Right kidney (tissue), 1 donor: Measurements from ENCODE around the gene ETF1.

Source experiments
- DNase-seq: peaks from one replicate; pipeline ENCODE4 v3.0.0-alpha.2; 2016

Gene ETF1

DNA sequence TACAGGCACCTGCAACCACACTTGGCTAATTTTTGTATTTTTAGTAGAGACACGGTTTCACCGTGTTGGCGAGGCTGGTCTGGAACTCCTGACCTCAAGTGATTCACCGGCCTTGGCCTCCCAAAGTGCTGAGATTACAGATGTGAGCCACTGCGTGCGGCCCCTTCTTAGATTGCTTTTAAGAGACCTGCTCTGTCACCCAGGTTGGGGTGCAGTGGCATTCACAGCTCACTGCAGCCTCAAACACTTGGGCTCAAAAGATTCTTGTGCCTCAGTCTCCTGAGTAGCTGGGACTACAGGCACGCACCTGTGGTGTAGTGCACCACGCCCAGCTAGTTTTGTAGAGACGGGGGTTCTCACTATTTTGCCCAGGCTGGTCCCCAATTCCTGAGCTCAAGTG is 21.2 kb upstream of the ETF1 start:
- DNase-seq, result no peak

DNA sequence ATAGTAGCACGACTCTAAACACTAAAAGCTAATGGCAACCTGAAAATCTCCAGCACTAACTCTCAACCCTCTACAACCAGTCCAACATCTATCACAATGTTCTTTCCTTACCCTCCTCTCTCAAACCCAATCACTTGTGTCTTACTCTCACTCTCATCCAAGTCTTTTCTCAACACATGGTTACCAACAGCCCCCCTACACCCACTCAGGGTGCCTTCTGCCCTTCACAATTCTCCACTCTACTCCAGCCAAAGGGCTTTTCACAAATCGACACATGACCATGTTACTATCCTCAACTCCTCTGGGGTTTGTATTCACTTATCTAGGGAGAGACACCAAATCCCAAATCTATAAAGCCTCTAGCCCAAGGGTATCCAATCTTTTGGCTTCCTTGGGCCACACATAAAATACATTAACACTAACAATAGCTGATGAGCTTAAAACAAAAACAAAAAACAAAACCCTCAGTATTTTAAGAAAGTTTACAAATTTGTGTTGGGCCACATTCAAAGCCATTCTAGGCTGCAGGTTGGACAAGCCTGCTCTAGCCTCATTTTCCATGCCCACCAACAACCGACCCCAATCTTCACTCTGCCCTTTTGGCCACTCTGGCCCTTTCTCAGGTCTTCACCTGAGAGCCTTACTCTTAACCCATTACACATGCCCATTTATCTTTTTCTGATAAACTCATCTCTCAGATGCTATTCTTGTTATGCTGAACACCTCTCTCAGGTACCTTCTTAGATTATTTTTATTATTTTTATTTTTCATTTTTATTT is 20.5 kb upstream of the ETF1 start:
- no peak for DNase-seq

DNA sequence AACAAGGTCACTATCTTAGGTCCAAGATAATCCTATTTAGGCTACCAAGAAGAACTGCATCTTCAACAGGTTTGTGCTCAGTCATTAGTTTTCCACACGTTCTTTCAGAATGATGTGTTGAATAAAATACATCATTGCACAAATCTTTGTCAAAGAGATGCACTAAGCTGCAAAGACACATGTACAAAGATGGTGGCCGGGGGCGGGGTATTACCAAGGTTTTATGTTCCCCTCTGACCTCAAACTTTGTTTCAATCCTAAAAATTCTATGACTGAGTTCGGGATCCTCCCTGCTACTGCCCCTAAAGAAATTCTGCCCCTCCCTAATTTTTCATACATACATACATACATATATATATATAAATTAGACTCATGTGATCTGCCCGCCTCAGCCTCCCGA is 17.9 kb upstream of the ETF1 start:
- no peak for DNase-seq

DNA sequence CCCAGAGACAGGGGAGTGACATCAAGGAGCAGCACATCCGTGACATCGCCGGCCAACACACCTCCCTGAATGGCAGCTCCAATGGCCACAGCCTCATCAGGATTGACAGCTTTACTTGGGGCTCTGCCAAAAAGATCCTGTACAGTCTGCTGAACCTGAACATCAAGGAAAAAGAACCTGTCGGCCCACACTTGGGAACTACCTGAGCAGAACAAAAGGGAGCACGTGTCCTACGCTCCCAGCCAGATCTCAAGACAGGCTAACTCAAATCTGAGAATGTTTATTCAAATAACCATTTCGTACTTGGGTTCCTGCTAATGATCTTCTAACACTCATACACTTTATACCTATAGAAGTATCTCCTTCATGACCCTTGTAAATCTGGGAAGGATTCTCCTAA is 16.9 kb upstream of the ETF1 start:
- no peak for DNase-seq

DNA sequence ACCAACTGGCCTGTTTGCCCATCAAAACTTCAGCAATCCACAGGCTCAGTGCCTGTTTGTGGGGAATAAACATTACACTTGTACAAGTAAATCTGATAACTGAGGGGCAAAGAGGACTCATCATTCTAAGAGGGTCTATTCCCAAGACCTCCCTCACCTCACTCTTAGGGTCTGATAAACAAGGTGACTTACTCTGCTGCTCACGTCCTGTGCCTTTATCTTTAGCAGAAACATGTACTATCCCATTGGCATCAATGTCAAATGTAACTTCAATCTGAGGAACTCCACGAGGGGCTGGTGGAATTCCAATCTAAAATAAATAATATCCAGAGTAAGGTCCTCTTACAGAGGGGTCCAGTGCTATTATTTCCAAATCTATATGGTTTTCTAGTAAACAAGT is 14.6 kb upstream of the ETF1 start:
- no peak for DNase-seq

DNA sequence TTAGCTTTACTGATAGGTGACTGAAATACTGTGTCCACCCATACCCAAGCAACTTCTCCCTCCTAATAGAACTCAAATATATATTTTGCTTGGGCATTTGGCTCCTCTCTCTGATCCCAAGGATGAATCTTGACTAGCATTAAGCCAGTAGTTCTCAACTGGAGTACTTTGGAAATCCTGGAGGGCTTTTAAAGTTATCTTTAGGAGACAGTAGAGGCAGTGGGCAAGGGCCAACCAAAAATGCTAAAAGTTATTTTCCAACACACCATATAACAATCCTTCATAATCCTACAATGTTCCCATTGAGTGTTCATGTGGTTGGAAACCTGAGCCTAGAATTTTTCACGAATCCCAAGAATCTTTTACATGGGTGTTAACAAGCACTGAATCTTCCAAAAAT is 11.1 kb upstream of the ETF1 start:
- DNase-seq, result no peak

DNA sequence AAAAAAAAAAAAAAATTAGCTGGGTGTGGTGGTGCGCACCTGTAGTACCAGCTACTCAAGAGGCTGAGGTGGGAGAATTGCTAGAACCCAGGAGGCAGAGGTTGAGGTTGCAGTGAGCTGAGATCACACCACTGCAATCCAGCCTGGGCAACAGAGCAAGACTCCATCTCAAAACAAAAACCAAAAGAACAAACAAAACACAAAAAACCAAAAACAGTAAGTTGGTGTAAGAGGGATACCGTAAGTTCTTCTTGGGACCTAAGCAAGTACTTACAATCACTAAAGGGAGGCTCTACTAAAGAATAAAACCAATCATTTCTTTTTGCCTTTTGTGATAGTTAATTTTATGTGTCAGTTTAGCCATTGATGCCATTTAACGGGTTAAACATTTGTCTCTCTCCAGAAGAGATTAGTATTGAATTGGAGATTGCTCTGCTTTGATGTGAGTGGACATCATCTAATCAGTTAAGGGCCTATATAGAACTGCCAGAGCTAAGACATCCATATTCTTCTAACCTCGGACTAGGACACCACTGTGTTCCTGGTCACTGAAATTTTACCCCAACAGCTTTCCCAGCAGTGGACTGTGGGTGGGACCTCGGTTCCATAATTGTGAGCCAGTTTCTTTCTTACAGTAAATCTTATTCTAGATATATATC is 10.5 kb upstream of the ETF1 start:
- DNase-seq, result no peak

DNA sequence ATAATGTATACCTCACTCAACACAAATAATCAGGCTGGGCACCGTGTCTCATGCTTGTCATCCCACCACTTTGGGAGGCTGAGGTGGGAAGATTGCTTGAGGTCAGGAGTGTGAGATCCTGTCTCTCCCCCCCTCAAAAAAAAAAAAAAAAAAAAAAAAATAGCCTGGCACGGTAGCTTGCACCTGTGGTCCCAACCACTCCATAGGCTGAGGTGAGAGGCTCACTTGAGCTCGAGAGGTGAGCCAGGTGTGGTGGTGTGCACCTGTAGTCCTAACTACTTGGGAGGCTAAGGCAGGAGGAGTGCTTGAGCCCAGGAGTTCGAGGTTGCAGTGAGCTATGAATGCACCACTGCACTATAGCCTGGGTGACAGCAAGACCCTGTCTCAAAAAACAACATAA is 9.6 kb upstream of the ETF1 start:
- DNase-seq, result no peak

DNA sequence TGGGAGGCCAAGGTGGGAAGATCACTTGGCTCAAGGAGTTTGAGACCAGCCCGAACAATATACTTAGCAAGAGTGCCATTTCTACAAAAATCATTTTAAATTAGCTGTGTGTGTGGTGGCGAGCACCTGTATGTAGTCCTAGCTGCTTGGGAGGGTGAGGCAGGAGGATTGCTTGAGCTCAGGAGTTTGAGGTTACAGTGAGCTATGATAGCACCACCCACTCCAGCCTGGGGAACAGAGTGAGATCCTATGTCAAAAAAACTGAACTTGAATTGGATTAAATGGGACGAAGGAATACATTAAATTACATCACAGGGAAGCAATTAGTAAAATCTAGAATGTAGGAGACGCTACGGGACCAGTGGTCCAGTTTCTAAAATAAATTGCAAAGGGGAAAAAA is 6.4 kb upstream of the ETF1 start:
- no peak for DNase-seq

DNA sequence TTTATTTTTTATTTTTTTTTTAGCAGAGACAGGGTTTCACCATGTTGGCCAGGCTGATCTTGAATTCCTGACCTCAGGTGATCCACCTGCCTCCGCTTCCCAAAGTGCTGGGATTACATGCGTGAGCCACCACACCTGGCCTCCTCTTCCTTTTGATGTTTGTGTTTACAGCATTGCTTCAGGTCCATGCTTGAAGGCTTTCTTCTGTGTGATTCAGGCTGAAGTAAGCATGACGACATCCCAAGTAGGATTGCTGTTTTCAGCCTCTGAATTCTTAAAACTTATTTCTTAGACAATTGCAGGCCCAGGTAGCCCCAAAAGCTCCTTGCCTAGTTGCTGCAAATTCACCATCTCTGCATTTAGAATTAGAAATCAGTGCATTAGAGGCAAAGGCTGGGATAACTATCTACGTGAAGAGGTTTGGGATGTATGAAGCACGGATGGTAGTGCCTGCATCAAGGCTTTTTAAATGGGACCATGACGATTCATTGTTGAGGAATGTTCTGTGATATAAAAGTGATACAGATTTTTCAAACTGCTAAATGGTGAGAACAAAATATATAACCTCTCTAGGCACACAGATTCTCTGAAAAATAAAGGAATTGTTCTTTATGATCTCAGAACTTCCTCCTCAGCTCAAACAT is 3.0 kb upstream of the ETF1 start:
- DNase-seq, result no peak

DNA sequence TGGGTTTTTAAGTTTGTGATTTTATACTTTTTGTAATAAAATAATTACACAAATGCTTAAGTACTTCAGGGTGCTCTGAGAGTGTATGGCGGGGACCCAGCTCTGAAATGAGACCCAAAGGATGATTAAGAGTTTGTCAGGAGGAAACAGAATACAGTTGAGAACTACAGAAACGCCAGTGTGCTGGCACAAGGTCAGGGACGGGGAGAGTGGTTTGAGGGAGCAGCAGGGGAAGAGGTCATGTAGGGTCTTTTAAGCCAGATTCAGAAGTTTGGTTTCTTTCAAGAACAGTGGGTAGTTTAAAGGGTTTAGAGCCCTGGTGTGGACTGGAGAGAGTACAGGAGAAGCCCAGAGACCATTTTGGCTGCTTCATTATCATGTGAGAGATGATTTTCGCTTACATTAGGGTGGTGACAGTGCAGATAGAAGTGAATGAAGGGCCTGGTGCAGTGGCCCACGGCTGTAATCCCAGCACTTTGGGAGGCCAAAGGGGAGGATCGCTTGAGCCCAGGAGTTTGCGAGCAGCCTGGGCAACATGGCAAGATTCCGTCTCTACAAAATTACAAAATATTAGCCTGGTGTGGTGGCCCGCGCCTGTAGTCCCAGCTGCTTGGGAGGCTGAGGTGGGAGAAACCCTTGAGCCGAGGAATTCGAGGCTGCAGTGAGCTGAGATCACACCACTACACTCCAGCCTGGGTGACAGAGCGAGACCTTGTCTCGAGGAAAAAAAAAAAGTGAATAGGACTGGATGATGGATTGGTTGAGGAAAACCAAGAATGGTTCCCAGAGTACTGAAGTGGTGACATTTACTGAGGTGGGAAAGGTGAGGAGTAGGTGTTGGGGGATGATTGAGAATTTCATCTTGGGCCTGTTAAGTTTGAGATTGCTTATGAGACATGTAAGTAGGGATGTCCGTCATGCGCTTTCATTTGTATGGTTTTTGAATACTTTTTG is 1.4 kb upstream of the ETF1 start:
- DNase-seq, result no peak

DNA sequence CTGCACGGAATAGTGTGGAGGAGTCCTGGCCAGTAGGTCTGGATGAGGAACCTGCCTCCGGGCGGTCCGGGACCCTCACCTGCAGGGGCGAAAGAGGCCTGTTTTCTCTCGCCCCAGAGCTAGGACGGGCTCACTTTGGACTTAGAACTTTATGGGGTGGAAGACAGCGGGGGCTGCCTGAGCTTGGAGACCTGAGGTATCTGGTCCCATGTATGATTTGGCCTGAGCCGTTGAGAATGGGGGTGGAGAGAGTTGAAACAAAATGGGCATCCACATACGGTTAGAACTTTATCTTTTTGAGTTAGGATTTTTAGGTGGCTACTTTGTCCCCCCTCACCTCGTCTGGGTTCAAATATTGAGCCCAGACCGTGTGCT is 681 bp upstream of the ETF1 start:
- no peak for DNase-seq

DNA sequence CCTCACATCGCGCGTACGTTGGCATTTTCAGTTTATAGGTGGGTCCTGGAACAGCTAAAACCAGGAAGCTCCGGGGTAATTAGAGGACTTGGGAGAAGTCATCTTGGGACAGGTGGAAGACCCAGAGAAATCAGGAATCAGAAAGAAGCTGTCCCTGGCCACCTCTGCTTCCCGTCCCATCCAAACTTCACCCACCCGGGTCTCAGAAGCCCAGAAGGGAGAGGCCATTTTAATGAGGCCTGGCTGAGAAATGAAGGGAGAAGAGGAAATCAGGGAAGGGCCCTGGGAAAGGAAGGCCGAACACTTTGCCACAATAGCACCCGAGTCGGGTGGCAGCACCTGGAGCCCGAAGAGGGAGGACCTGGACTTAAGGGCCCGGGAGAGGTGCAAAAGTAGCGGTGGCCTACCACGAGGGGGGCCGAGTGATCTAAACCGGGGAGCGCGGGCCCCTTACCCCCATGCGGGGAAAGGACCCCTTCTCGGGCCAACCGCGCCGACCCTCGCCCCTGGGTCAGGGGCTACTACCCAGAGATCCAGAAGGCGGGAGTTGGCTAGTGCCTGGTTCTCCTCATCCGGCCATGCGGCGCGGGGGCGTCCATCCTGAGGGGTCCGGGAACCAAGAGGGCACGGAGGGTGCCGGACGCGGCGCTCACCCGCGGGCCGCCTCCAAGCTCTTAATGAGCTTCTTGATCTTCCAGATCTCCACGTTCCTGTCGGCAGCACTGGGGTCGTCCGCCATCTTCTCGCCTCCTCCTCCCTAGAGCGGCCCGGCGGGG is 668 bp downstream of the ETF1 start:
- no peak for DNase-seq

DNA sequence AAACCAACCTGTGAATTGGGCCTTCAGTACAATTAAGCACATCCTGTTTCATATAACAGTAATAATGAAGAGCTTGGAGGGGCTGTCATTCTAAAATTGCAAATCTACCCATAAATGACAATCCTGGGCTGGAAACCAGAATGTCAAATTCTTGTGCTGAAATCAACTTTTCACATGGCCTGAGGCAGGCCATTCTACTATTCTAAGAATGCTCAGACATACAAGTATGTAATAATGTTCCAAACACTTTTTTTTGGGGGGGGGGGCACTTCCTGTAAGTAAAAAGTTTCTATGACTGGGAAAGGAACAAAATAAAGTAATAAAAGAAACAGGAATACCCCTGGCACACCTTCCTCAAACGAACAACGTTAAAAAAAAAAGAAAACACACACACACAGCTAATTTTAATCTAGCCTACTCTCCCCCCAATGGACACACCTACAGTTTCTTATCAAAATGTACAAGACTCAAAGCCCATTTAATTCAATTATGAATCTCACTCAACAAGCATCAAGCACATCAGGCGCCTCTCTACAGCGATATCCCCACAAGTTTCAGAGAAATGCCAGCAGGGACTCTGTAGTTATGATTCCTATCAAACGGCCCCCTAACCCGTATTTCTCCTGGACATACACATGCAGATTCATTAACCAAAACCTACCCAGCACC is 1.4 kb downstream of the ETF1 start:
- no peak for DNase-seq

DNA sequence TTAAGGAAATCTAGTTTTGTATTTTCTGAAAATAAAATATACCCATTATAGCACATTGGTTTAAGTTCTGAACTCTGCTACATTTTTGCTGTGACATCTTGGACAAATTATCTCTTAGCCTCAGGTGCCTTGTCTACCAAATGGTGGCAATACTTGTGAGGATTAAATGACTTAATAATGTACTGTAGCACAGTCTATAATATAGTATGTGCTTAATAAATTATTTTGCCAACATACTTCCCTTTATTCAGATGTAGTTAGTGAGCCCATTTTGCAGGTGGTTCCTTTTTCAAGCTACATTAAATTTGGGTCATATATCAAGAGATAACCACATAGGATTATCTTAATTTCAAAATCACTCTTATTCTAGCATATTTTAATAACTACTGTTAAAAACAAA is 3.2 kb downstream of the ETF1 start:
- DNase-seq, result no peak

DNA sequence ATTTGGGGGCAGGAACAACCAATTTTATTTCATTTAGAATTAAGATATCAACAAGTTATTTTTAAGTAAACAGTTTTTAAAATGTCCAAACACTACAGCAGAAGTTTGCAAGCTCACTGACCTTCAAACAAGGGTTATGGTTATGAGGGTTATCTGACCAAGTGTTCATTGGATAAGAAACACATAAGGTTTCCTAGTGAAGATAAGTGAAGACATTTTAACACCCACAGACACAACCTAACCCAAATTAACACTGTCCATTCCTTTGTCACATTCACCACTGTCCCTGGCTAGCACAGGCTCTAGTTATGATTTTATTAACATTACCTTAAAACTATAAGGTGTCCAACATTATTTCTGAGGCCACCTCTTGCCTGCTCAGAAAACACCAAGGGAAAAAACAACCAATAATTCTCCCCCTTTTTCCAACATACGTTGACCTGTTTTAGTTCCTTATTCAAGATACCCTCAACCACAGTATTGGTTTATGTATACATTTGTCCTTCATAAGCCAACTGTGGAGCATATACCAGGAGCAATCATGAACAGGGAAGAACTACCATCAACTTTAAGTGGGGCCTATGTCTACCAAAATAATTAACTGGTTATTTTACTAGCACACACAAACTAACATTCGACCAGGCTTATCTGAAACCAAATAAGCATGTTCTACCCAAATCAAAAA is 4.0 kb downstream of the ETF1 start:
- DNase-seq, result no peak

DNA sequence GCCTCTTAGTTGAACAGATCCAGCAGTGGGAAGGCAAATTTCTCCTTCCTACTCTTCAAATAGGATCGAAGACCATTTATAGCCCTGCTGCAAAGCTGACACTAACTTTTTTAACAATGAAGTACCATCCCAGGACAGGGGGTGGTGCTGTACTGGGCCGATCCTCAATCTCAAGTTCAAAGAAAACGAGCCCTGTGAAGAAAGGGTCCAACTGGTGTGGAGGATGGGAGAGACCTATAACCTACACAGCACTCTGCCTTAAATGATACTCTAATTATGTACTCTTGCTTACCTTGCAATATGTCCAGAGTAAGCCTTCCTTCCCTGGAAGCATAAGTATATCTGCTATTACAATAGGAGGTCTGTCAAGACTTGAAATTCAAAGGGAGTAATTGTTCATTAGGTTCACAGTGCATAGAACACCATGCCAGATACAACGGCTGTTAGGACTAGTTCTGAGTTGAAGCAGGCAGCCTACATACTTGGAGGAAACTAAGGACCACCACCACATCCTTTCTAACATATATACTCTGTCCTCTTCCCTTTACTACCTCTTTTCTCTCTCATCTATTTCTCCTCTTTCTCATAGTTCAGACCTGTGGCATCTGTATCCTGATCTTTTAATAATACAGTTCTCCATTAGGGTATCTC is 6.2 kb downstream of the ETF1 start:
- no peak for DNase-seq

DNA sequence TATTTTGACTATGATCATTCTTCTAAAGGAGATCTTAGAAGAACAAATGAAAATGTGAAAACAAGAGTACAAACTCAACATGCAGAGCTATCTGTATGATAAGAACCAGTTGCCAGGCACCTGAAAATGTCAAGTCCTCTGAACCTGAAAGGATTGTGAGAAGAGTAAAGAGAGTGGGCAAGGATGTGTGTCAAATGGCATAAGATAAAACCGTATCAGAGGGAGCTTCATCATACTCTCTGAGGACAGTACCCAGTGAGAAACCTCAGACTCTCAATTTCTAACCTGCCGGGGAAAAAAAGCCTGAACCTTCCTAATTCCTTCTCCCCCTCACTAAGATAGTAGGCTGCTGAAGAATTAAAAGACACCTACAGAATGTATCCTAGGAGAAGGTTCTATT is 6.8 kb downstream of the ETF1 start:
- no peak for DNase-seq

DNA sequence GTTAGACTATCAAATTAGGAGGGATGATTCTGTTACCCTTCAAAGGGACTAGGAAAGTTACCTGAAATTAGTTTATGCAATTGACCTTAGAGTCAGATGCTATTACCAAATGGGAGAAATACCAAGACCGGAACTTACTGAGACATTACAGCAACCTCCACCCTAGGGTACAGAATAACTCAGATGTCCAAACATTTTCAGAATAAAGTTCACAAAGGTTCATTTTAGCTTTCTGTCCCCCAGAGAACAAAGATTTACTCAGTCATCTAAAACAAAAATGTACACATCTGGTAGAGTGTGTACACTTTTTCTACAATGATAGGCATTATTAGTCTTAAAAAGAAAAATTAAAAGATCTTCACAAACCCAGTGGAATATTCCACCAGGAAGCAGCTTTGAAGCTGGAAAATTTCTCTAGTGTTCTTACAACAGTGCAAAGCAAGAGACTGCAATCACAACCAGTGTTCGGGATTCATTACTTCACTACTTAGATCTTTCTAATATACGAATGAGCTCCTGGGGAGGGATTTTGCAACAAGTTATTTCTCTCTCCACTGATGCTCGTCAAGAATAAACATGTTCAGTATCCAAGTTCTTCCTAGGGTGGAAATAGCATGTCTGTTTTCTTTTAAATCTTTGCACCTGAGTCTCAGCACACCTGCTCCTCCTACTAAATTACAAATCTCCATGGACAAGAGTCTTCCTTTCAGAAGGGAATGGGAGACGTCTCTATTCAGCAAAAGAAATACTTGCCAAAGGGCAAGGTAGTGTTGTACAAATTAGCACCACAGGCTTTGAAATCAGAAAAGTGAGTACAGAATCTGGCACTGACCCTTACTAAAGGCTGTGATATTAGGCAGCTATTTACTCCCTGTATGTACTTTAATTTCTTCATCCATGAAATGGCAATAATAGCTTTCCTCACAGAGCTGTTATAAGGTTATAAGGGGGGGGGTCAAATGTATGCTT is 8.8 kb downstream of the ETF1 start:
- no peak for DNase-seq
